ENCODE results near the gene CPLX3. TPM values are rescaled to one million over a fixed set of nuclear protein-coding genes. Genes with fewer than 3 reads are reported as not detected.

CPLX3 gene
- total and polyA plus RNA-seq, 10 of the 15 experiments (the other 5 are each of a cell fraction or from before 2014, with no cell fraction given), result 0.02 to 0.04 TPM; not detected in 8

DNA sequence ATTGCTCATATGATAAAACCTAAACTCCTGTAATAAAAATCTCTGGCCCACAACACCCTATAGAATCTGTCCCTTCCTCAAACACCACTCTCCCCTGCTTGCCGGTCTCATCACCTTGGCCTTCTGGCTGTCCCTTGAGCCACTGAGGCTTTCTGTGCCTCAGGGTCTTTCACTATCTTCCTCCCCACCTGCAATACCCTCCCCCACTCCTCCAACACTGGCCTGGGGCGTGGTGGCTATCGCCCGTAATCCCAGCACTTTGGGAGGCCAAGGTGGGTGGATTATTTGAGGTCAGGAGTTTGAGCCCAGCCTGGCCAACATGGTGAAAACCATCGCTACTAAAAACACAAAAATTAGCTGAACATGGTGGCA, 47.8 kb upstream of the CPLX3 start:
- in situ Hi-C loops (cut with MboI) (no loop called here), intact Hi-C loops (cut with micrococcal nuclease; ENCODE audit: unreplicated experiment) (no loop called here)
- Histone ChIP-seq H3K4me3 (no peak overlapping the region), H3K9me3 (replicated peaks; ENCODE audit: control insufficient read depth, insufficient read depth, low read length) (no peaks in the 10 kb centered on the region), H3K79me2 (ENCODE audit: control insufficient read depth, insufficient read depth, low read length) (peaks cover 37% of the 10 kb centered on the region), H3K27ac (ENCODE audit: control insufficient read depth, insufficient read depth) (peak overlapping the region; percentile 96), H3K9ac (ENCODE audit: control insufficient read depth, insufficient read depth, low read length) (no peak overlapping the region; the same call in 1 of the 2 replicates), H3K27me3 (replicated peaks in 1 of 2; ENCODE audit: control insufficient read depth in 2 of 2, insufficient read depth in 2 of 2, low read length in 1 of 2) (no peaks in the 10 kb centered on the region), H2AFZ (ENCODE audit: control insufficient read depth, low read depth, low read length) (no peak overlapping the region), H4K20me1 (ENCODE audit: control insufficient read depth, insufficient read depth) (no peaks in the 10 kb centered on the region), H3K4me1 (ENCODE audit: control insufficient read depth, insufficient read depth, low read length) (peaks cover 79% of the 10 kb centered on the region), H3K4me2 (ENCODE audit: control insufficient read depth, insufficient read depth) (no peak overlapping the region), H3K36me3 (ENCODE audit: control insufficient read depth in 2 of 2, insufficient read depth in 2 of 2, low read length in 1 of 2) (no peaks in the 10 kb centered on the region)
- ChIA-PET CTCF (interaction anchor here (1.0 to 25.9 kb wide), 6 partner anchors 3 to 172 kb away, joined by 3 to 1288 read pairs (median 10); partner anchors contain the start of gene CSK), RAD21 (ENCODE audit: unreplicated experiment) (interaction anchor here (0.9 to 25.2 kb wide), 8 partner anchors 1 to 394 kb away, joined by 3 to 1186 read pairs (median 6); partner anchors contain the start of gene CSK), SMC1A (ENCODE audit: uncharacterized antibody, unreplicated experiment) (interaction anchor here (1.2 to 17.6 kb wide), 5 partner anchors 7 to 172 kb away, joined by 3 to 811 read pairs (median 13); partner anchors contain the start of gene SCAMP2), POLR2A (interaction anchor here (0.5 to 17.5 kb wide), 9 partner anchors 10 to 869 kb away, joined by 3 to 602 read pairs (median 6); partner anchors contain the start of genes ARID3B, CLK3, CSK and SNX33)
- WGBS (ENCODE audit: insufficient coverage, insufficient replicate concordance, low lambda C conversion rate, missing lambda C conversion rate), result 70% methylated on average over 5 of the region's 5 CpGs
- no peak for ATAC-seq
- FAIRE-seq, result no peak
- DNase-seq (ENCODE audit: low read depth, low spot score), result no peak
- BruUV-seq (replicated peaks), result no TSS peak
- no peak for TF ChIP-seq CHD4 (IDR thresholded peaks at IDR 0.05)
- TF ChIP-seq EGR1 (IDR thresholded peaks at IDR 0.05; ENCODE audit: borderline replicate concordance in 1 of 2, low read depth in 2 of 2, low read length in 2 of 2), result no peak
- TF ChIP-seq, protein P1, sequence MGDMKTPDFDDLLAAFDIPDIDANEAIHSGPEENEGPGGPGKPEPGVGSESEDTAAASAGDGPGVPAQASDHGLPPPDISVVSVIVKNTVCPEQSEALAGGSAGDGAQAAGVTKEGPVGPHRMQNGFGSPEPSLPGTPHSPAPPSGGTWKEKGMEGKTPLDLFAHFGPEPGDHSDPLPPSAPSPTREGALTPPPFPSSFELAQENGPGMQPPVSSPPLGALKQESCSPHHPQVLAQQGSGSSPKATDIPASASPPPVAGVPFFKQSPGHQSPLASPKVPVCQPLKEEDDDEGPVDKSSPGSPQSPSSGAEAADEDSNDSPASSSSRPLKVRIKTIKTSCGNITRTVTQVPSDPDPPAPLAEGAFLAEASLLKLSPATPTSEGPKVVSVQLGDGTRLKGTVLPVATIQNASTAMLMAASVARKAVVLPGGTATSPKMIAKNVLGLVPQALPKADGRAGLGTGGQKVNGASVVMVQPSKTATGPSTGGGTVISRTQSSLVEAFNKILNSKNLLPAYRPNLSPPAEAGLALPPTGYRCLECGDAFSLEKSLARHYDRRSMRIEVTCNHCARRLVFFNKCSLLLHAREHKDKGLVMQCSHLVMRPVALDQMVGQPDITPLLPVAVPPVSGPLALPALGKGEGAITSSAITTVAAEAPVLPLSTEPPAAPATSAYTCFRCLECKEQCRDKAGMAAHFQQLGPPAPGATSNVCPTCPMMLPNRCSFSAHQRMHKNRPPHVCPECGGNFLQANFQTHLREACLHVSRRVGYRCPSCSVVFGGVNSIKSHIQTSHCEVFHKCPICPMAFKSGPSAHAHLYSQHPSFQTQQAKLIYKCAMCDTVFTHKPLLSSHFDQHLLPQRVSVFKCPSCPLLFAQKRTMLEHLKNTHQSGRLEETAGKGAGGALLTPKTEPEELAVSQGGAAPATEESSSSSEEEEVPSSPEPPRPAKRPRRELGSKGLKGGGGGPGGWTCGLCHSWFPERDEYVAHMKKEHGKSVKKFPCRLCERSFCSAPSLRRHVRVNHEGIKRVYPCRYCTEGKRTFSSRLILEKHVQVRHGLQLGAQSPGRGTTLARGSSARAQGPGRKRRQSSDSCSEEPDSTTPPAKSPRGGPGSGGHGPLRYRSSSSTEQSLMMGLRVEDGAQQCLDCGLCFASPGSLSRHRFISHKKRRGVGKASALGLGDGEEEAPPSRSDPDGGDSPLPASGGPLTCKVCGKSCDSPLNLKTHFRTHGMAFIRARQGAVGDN (IDR thresholded peaks at IDR 0.05), result no peak
- no peak for TF ChIP-seq MYB (IDR thresholded peaks at IDR 0.05; ENCODE audit: borderline replicate concordance, low read depth, low read length)
- TF ChIP-seq SP1 (IDR thresholded peaks at IDR 0.05; ENCODE audit: low read depth, low read length), result no peak
- no peak for TF ChIP-seq ZNF217 (IDR thresholded peaks at IDR 0.05)
- TF ChIP-seq MEF2B (IDR thresholded peaks at IDR 0.05; ENCODE audit: partially characterized antibody, poor library complexity, severe bottlenecking), result no peak
- no peak for TF ChIP-seq STAT3 (IDR thresholded peaks at IDR 0.05; ENCODE audit: low read depth, low read length)
- TF ChIP-seq, protein P2, sequence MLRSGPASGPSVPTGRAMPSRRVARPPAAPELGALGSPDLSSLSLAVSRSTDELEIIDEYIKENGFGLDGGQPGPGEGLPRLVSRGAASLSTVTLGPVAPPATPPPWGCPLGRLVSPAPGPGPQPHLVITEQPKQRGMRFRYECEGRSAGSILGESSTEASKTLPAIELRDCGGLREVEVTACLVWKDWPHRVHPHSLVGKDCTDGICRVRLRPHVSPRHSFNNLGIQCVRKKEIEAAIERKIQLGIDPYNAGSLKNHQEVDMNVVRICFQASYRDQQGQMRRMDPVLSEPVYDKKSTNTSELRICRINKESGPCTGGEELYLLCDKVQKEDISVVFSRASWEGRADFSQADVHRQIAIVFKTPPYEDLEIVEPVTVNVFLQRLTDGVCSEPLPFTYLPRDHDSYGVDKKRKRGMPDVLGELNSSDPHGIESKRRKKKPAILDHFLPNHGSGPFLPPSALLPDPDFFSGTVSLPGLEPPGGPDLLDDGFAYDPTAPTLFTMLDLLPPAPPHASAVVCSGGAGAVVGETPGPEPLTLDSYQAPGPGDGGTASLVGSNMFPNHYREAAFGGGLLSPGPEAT (IDR thresholded peaks at IDR 0.05; ENCODE audit: low read depth), result no peak
- TF ChIP-seq NFYB (IDR thresholded peaks at IDR 0.05; ENCODE audit: insufficient read depth, low read depth, low read length), result no peak
- TF ChIP-seq, protein P3, sequence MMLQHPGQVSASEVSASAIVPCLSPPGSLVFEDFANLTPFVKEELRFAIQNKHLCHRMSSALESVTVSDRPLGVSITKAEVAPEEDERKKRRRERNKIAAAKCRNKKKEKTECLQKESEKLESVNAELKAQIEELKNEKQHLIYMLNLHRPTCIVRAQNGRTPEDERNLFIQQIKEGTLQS (IDR thresholded peaks at IDR 0.05; ENCODE audit: borderline replicate concordance, extremely low read depth, low read depth, low read length), result no peak
- TF ChIP-seq, protein P4, sequence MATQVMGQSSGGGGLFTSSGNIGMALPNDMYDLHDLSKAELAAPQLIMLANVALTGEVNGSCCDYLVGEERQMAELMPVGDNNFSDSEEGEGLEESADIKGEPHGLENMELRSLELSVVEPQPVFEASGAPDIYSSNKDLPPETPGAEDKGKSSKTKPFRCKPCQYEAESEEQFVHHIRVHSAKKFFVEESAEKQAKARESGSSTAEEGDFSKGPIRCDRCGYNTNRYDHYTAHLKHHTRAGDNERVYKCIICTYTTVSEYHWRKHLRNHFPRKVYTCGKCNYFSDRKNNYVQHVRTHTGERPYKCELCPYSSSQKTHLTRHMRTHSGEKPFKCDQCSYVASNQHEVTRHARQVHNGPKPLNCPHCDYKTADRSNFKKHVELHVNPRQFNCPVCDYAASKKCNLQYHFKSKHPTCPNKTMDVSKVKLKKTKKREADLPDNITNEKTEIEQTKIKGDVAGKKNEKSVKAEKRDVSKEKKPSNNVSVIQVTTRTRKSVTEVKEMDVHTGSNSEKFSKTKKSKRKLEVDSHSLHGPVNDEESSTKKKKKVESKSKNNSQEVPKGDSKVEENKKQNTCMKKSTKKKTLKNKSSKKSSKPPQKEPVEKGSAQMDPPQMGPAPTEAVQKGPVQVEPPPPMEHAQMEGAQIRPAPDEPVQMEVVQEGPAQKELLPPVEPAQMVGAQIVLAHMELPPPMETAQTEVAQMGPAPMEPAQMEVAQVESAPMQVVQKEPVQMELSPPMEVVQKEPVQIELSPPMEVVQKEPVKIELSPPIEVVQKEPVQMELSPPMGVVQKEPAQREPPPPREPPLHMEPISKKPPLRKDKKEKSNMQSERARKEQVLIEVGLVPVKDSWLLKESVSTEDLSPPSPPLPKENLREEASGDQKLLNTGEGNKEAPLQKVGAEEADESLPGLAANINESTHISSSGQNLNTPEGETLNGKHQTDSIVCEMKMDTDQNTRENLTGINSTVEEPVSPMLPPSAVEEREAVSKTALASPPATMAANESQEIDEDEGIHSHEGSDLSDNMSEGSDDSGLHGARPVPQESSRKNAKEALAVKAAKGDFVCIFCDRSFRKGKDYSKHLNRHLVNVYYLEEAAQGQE (IDR thresholded peaks at IDR 0.05; ENCODE audit: low read depth, low read length), result no peak
- TF ChIP-seq ZSCAN29 (IDR thresholded peaks at IDR 0.05), result no peak
- TF ChIP-seq SMC3 (IDR thresholded peaks at IDR 0.05; ENCODE audit: borderline replicate concordance, low read length), result no peak
- TF ChIP-seq ESRRA (IDR thresholded peaks at IDR 0.05; ENCODE audit: low read length), result no peak

Measured in GM12878 (cell line).